SK-N-MC (cell line): ENCODE results near the gene CNGA2.

Source experiments
- EZH2 ChIP-seq: fragments of 200-600 bp; sonication (generic); IDR thresholded peaks from one replicate; pipeline ENCODE4 v1.6.1; 2017; ENCODE audit warnings: antibody characterized with exemption
- POLR2AphosphoS5 ChIP-seq: IDR thresholded peaks from 2 replicates; pipeline ENCODE4 v1.6.1; 2012; ENCODE audit warnings: mild to moderate bottlenecking, low read depth, low read length, borderline replicate concordance

DNA sequence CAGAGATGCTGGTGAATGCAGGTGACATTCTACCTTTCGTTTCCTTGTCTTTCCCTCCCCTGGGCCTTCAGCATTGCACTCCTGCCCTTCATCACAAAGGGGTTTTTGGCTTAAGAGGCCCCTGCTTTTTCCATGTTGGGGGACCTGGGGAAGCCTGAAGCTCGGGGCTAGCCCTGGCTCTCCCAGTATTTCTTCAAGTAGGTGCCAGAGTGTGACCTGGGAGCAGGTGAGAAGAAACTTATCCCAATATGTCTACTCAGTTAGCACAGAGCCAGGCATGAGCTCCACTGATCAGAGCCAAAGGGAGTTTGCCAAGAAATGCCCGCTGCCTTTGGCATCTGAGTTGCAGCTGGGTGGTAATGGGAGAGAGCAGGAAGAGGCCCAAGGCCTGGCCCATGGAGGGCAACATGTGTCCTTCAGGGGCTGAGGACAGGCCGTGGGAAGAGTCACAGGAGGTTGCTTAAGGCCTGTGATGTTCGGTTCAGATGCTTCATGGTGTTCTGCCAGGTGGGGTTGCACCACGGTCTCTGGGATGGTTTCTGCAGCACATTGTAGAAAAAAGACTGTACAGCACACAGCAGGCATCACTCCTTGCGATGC, 31.7 kb upstream of the CNGA2 start:
- TF ChIP-seq POLR2AphosphoS5: no peak
- no peak for TF ChIP-seq EZH2
